HG03354 (cell line): ENCODE data around the gene FOXF2.

Experiments
- ATAC-seq: cut with Tn5 transposase; IDR thresholded peaks from one replicate; pipeline ENCODE4 v1.9.1; 2021; ENCODE audit warnings: mild to moderate bottlenecking; ENCODE audit not compliant: unreplicated experiment, poor library complexity, severe bottlenecking

The FOXF2 gene

GRCh38 chr6:1404713-1405098 lies 15.3 kb downstream of the FOXF2 start:
- no peak for ATAC-seq

- no peak for ATAC-seq
Observed at GRCh38 chr6:1405221-1405620, 15.8 kb downstream of the FOXF2 start.

GRCh38 chr6:1406306-1407072 lies 17.1 kb downstream of the FOXF2 start:
- ATAC-seq = no peak

- no peak for ATAC-seq
Observed at GRCh38 chr6:1407499-1407990, 18.2 kb downstream of the FOXF2 start.

- no peak for ATAC-seq
Observed at GRCh38 chr6:1409774-1410465, 20.5 kb downstream of the FOXF2 start.

GRCh38 chr6:1412901-1413300 lies 23.5 kb downstream of the FOXF2 start:
- no peak for ATAC-seq

- no peak for ATAC-seq
Observed at GRCh38 chr6:1415416-1416063, 26.2 kb downstream of the FOXF2 start.

GRCh38 chr6:1416191-1416760 lies 26.9 kb downstream of the FOXF2 start:
- no peak for ATAC-seq

GRCh38 chr6:1416820-1417219 lies 27.4 kb downstream of the FOXF2 start:
- no peak for ATAC-seq

- no peak for ATAC-seq
Observed at GRCh38 chr6:1417718-1418117, 28.3 kb downstream of the FOXF2 start.

- no peak for ATAC-seq
Observed at GRCh38 chr6:1418471-1419191, 29.3 kb downstream of the FOXF2 start.

GRCh38 chr6:1420382-1420781 lies 31.0 kb downstream of the FOXF2 start:
- ATAC-seq = no peak

GRCh38 chr6:1422290-1422689 lies 32.9 kb downstream of the FOXF2 start:
- ATAC-seq = no peak

- no peak for ATAC-seq
Observed at GRCh38 chr6:1423578-1423977, 34.2 kb downstream of the FOXF2 start.

GRCh38 chr6:1424306-1424927 lies 35.0 kb downstream of the FOXF2 start:
- no peak for ATAC-seq

- ATAC-seq = no peak
Observed at GRCh38 chr6:1426416-1426815, 37.0 kb downstream of the FOXF2 start.

GRCh38 chr6:1435806-1436205 lies 46.4 kb downstream of the FOXF2 start:
- ATAC-seq = no peak

- peak; percentile 77 for ATAC-seq
Observed at GRCh38 chr6:1436334-1437306, 47.2 kb downstream of the FOXF2 start.
